T-helper 22 cell (primary cell): ENCODE results near the gene NCBP2L.

ENCODE experiments used
- DNase-seq: peaks from one replicate; pipeline ENCODE4 v3.0.0-alpha.2; 2020; ENCODE audit warnings: low read depth

Gene NCBP2L

DNA sequence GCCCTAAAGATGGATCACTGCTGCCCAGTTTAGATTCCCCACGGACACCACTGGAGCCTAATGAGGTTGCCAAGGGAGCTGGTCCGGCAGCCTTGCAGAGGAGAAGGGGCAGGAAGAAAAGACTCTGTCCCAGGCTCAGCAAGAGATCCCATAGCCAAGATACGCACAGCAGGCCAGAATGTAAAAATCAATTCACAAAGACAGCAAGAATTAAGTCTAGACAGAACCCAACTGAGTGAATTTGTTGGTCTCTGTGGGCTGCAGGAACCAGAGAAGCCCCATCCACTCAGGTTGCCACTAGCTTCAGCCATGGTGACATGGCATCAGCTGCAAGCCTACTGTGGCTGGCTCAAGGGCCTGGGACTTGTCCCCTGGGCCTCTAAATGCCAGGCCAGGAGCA lies 24.8 kb upstream of the NCBP2L start:
- no peak for DNase-seq

- DNase-seq, result no peak
Measured at GRCh38 chrX:107753187-107753586, 24.3 kb upstream of the NCBP2L start.

DNA sequence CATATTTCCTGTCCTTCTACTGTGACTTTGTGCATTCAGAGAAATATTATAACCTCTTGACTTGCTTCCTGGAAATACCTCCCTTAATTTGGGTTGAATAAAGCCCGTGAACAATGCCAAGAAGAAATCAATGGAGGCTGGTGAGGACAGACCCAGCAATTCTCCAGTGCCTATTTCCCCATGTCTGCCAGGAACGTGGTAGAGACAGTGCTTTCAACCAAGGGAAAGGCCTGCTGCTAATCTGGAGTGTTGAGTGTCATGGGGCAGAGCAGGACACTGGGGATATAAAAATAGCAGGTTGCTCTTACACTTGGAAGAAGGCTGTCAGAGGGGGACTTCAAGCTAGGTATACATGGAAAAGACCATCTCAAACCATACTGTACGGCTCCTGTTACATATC lies 21.8 kb upstream of the NCBP2L start:
- no peak for DNase-seq

DNA sequence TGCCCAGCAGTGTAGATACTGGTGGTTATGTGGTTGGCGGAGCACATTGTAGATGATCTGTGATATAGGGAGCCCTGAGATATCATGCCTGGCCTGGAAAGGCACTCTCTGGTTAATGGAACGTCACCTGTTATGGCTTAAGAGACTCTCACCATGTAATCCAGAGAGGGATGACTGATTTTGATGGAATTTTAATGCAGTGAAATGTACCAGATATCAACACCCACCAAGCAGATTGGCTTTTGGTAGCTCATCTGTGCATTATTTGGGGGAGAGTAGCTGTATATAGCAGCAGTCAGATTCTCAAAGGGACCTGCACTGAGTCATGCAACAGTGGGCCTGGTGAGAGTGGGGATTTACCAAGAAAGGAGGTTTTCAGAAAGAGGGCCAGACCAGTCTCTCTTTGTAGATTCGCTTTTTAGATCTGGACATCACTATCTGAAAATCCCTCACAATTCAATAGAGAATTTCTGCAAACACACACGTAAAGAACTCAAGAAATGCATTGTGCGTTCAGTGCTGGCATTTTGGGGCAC lies 19.2 kb upstream of the NCBP2L start:
- DNase-seq, result no peak

DNA sequence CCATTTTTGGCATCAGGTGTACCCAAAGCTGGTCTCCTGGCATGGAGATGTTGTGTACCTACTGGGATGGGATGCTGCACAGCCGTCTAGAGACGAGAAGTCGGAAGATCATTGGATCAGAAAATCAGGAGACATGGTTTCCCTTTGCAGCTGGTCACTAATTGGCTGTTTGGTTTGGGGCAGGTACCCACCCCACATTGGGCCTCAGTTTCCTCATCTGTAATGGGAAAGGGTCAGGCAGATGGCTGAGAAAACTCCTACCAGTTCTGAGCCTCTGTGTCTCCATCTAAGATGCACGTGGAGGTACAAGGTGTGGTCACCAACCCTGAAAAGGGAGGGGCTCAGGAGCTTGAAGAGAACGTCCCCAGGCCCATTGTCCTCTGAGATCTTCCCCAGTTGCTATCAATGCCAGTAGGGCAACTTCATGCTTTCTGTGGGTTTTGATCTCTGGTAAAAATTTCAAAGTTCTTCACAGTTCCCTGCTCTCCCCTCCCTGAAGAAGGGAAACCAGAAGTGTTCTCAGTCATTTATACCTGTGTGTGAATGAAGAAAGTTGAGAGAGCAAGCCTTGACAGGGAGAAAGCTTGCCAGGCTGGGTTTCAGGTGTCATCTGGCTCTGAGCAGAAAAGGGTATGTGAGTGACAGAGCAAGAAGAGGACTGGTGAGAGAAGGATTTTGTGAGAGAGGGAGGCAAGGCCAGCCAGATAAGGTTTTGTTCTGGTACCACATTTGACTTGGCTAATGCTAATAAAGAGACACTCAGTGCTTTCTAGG lies 17.0 kb upstream of the NCBP2L start:
- DNase-seq, result no peak

GRCh38 chrX:107763647-107764046 lies 13.9 kb upstream of the NCBP2L start:
- DNase-seq, result no peak

DNA sequence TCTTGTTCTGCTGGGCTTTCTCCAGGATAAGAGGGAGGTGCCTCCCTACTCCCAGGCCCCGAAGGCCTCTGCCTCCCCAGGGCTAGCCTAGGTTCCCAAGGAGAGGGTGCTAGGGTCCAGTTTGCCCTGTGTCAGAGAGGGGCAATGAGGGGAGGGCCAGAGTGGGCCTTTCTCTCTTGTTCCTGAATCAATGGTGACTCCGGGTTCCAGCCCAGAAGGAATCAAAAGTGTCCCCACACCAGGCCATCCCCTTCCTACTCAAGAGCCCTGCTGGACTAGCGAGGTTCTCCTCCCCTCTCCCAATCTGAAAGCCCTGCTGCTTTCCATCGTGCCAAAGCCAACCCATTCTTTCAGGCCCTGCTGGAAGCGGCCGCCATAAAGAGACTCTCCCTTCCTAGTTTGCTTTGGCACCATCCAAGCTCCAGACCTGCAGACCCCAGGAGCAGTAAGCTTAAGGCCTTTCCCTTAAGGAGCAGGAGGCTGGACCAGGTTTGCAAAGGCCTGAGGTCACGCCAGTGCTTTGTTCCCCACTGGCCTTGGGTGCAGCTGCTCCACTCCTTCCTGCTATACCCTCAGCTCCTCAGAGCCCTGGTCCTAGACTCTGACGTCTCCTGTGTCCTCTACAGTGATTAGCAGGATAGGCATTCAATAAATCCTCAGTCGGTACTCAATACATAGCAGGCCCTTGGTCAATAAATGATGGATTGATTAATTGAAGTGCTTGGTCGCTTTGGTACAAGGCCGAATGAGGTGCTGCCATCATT lies 12.5 kb upstream of the NCBP2L start:
- DNase-seq, result no peak

DNA sequence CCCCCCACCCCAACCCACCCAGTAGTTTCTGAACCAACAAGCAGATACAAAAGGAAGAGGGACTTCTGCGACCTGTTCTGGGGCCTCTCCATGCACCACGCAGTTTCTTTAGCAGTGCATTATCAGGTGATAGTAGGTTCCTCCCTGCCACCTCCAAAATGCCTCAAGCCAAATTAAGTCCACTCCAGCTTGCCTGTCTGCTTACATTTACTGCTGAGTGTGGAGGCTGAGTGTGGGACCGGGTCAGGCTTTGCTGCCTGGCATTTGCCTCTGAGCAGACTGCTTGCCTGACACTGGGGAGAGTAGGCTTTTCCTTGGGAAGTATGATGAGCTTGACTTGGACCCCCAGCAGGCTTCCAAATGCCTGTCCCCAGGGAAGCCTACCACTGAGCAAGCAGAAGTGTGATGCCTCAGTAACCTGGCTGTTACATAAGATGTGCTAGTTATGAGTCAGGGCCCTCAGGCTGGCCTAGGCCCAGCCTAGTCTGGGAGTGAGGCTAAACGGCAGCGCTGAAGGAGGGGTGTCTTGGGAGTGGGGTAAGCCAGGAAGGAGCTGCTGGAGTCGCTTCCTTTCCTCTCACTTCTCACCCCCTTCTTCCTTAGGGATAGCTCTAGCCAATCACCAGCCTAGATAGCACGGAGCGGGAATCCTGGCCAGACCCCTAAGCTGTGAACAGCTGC lies 10.9 kb upstream of the NCBP2L start:
- DNase-seq, result no peak

DNA sequence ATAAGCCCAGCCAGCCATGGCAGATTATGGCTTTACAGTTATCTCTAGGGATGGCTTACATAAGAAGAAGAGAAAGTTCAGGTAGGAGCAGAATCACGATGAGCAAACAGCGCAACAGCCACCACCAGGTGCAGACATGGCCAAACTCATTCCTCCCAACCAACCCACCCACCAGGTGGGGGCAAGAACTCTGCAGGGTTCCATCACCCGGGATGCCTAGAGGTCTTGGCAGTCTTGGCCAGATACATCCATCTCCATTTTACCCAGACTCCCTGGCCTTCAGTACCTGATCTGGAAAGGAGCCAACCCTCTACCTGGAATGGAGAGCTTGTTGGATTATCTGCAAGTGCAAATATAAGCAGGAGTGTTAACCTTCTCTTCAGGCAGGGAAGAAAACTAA lies 9.5 kb upstream of the NCBP2L start:
- no peak for DNase-seq

DNA sequence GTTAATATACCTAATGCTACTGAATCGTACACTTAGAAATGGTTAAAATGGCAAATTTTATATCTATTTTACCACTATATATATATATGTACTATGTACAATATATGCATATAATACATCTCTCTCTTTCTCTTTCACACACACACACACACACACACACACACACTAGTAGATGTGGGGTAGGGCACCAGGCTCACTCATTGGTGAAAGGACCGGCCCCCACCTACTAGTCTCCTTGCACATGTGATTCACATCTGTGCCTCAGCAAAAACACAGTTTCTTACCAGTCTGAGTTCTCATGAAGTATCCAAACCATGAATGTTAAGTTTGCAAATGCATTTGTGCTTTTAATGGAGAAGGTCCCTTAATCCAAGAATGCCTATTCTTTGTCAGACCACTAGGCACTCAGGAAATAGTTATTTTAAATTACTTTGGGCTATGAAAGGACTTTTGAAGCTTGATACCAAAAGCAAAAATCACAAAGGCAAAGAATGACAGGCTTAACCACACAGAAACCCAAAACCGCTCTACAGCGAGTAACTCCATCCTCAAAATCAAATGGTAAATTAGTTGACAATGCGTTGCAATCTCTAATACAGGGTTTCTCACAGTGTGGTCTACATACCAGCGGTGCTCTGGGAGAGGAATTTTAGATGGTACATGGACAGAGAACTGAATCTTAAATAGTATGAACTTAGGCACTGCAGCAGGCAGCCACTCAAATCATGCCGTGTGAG lies 7.8 kb upstream of the NCBP2L start:
- no peak for DNase-seq

DNA sequence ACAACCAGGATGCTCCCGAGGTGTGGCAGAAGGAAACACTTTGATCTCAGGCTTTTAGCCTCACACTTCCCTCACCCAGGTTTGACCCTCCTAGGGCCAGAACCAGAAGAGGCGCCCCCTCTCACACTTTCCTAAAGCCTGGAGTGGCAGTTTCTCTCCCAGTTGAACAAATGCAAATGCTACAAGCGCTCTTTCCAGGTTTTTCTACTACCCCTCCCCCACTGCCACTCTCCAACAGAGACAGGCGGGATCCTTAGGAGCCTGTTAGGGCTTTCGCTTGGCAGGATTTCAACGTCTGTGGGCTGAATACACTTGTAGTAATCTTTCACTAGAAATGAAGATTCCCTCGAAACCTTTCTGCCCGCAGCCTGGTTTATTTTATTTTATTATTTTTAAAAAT lies 4.3 kb upstream of the NCBP2L start:
- DNase-seq, result no peak

GRCh38 chrX:107773906-107774435 lies 3.6 kb upstream of the NCBP2L start:
- DNase-seq, result no peak

DNA sequence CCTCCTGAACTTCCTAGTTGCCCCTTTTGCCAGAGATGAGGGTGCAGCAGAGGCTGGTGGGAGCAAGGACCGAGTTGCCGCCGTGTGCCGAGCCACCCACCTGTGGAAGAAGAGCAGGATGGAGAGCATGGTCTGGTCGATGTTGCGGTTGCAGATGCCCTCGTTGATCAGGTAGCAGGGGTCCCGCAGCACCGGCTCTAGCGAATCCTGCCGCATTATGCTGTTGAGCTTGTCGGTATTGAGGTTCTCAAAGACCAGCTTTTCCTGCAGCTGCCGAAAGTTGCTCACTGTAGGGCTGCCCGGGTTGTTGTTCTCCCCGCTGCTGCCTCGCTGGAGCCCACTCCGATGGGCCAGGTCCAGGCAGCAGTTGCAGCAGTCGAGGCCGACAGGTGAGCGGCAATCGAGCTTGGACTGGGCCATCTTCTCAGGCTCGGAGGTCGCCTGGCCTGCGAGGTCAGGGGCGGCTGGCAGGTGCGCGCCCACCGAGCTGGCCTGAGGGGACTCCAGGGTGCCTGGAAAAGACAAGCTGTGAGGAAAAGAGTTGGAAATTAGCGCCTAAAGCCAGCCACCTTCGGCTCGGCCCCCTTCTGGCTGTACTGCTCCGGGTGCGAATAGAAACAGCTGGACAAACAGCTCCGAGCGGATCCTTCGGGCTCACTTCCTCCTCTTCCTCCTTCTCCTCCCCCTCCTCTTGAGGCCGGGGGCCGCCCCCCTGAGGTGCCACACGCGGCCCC lies 2.4 kb upstream of the NCBP2L start:
- DNase-seq, result no peak

- peak; percentile 46 for DNase-seq
Measured at GRCh38 chrX:107775734-107776511, 1.6 kb upstream of the NCBP2L start, which contains the start of gene TSC22D3. Gene TSC22D3, minus strand, starts transcription at chrX:107775787. Its CDS starts 368 bp downstream, at chrX:107775419.

DNA sequence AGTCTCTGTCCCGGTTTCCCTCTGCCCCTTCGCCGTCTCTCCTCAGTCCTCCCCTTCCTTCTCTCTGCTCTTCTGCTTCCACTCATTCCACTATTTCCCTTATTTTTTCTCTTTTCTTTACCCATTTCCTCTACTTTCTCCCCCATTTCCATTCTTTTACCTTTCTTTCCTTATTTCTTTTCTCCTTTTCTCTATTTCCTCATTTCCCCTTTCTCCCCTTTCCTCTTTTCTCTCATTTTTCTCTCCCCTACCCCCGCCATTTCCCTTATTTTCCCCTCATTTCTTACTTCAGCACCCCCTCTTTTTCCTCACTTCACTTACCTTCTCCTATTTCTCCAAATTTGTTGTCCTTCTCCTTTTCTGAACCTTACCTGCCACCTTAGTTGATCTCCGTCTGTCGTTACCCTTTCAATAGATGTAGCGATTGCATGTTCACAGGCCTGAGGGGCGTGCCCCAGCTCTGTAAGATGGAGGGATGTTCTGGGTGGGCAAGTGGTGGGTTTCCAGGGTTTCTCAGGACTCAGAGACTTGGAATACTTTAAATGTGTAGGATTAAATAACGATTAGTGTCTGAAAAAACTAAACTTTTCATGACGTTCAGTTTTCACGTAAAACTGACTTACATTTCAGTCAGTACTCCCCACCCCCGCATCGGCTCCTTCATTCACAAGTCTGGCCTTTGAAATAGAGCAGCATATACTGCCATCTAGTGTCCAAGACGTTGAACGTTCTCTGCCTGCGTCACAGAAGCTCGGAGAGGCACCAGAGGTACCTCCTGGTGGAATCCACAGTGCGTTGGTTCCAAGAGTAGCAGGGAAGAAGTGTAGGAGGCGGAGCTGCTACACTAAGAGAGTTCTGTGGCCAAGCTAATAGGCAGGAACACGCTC lies 641 bp upstream of the NCBP2L start:
- DNase-seq, result peak; percentile 58

GRCh38 chrX:107780525-107780924 lies 3.0 kb downstream of the NCBP2L start:
- DNase-seq, result no peak

GRCh38 chrX:107787827-107788226 lies 10.3 kb downstream of the NCBP2L start:
- no peak for DNase-seq

- no peak for DNase-seq
Measured at GRCh38 chrX:107804427-107804826, 26.9 kb downstream of the NCBP2L start.

- DNase-seq, result no peak
Measured at GRCh38 chrX:107805179-107805578, 27.6 kb downstream of the NCBP2L start.
